Measurements from ENCODE around the gene HOMER1. TPM values are rescaled to one million over a fixed set of nuclear protein-coding genes. Genes with fewer than 3 reads are reported as not detected.

Gene HOMER1
- total RNA-seq, 1 experiment from 2014 or later, result 9.1 TPM

GRCh38 chr5:79562351-79563246 lies 48.7 kb upstream of the HOMER1 start:
- Histone ChIP-seq H3K27ac (ENCODE audit: low read length) (no peak overlapping the region), H3F3A (ENCODE audit: low read length, unreplicated experiment) (no peaks in the 10 kb centered on the region), H3K4me1 (ENCODE audit: insufficient read depth, low read length) (peaks cover 8% of the 10 kb centered on the region), H3K27me3 (ENCODE audit: low read length) (no peaks in the 10 kb centered on the region), H3K4me2 (ENCODE audit: low read length) (peak overlapping the region; percentile 24; the same call in 1 of the 2 replicates), H4K20me1 (ENCODE audit: low read length) (no peaks in the 10 kb centered on the region), H3K9me3 (ENCODE audit: low read length) (no peaks in the 10 kb centered on the region), H2AFZ (ENCODE audit: low read length) (peak overlapping the region; percentile 46; the same call in 1 of the 2 replicates), H3K4me3 (ENCODE audit: low read length) (no peak overlapping the region), H3K36me3 (ENCODE audit: low read depth, low read length) (no peaks in the 10 kb centered on the region), H3K79me2 (ENCODE audit: low read length) (no peaks in the 10 kb centered on the region), H3K9ac (ENCODE audit: low read length) (no peak overlapping the region), H3K9me2 (replicated peaks; ENCODE audit: low read length) (no peaks in the 10 kb centered on the region)
- POLR2A ChIA-PET (ENCODE audit: unreplicated experiment), result no interaction called here
- TF ChIP-seq, protein P1, sequence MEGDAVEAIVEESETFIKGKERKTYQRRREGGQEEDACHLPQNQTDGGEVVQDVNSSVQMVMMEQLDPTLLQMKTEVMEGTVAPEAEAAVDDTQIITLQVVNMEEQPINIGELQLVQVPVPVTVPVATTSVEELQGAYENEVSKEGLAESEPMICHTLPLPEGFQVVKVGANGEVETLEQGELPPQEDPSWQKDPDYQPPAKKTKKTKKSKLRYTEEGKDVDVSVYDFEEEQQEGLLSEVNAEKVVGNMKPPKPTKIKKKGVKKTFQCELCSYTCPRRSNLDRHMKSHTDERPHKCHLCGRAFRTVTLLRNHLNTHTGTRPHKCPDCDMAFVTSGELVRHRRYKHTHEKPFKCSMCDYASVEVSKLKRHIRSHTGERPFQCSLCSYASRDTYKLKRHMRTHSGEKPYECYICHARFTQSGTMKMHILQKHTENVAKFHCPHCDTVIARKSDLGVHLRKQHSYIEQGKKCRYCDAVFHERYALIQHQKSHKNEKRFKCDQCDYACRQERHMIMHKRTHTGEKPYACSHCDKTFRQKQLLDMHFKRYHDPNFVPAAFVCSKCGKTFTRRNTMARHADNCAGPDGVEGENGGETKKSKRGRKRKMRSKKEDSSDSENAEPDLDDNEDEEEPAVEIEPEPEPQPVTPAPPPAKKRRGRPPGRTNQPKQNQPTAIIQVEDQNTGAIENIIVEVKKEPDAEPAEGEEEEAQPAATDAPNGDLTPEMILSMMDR (conservative IDR thresholded peaks at IDR 0.05; ENCODE audit: low read depth, low read length), result no peak
- TF ChIP-seq EZH2 (IDR thresholded peaks at IDR 0.05; ENCODE audit: low read length, unreplicated experiment), result no peak
- no peak for TF ChIP-seq EZH2phosphoT487 (IDR thresholded peaks at IDR 0.05; ENCODE audit: borderline replicate concordance, low read length)
- intact Hi-C loops (cut with micrococcal nuclease), result loop anchor here (5.0 kb wide), 1 partner anchor 520 kb away; no protein-coding TSS in a partner anchor
- no TSS peak for BruUV-seq (replicated peaks)
- ATAC-seq (peak; percentile 57), DNase-seq (peak; percentile 48)
- CTCF ChIA-PET, result no interaction called here

GRCh38 chr5:79561525-79561893 lies 47.6 kb upstream of the HOMER1 start:
- no peak overlapping the region for H3K4me2 ChIP-seq (ENCODE audit: low read length)
- no TSS peak for BruUV-seq (replicated peaks)

More at GRCh38 chr5:79561525-79561893, 47.6 kb upstream of the HOMER1 start:
- Histone ChIP-seq H3K9me2 (replicated peaks; ENCODE audit: low read length) (no peaks in the 10 kb centered on the region), H3K36me3 (ENCODE audit: low read depth, low read length) (no peaks in the 10 kb centered on the region), H3K4me3 (ENCODE audit: low read length) (no peak overlapping the region), H3K27ac (ENCODE audit: low read length) (no peak overlapping the region), H3F3A (ENCODE audit: low read length, unreplicated experiment) (no peaks in the 10 kb centered on the region), H3K4me1 (ENCODE audit: insufficient read depth, low read length) (peaks cover 8% of the 10 kb centered on the region), H2AFZ (ENCODE audit: low read length) (no peak overlapping the region), H3K9ac (ENCODE audit: low read length) (no peak overlapping the region), H4K20me1 (ENCODE audit: low read length) (no peaks in the 10 kb centered on the region), H3K27me3 (ENCODE audit: low read length) (no peaks in the 10 kb centered on the region), H3K79me2 (ENCODE audit: low read length) (no peaks in the 10 kb centered on the region), H3K9me3 (ENCODE audit: low read length) (no peaks in the 10 kb centered on the region)
- ATAC-seq (no peak), DNase-seq (no peak)
- intact Hi-C loops (cut with micrococcal nuclease), result loop anchor here (5.0 kb wide), 1 partner anchor 521 kb away; no protein-coding TSS in a partner anchor
- POLR2A ChIA-PET (ENCODE audit: unreplicated experiment), result no interaction called here
- CTCF ChIA-PET, result no interaction called here
- no peak for TF ChIP-seq EZH2 (IDR thresholded peaks at IDR 0.05; ENCODE audit: low read length, unreplicated experiment)
- TF ChIP-seq, protein P1 (conservative IDR thresholded peaks at IDR 0.05; ENCODE audit: low read depth, low read length), result no peak
- TF ChIP-seq EZH2phosphoT487 (IDR thresholded peaks at IDR 0.05; ENCODE audit: borderline replicate concordance, low read length), result no peak
